Esophagus squamous epithelium (tissue), 5 donors: Measurements from ENCODE around the gene PHLDB2. TPM values are rescaled to one million over a fixed set of nuclear protein-coding genes. Genes with fewer than 3 reads are reported as not detected.

Source experiments
- DNase-seq: peaks from one replicate; lab custom pipeline; 2025; lab: John Stamatoyannopoulos, UW
- H3K27ac ChIP-seq, 4 donors: fragments of 200-600 bp; sonication (generic); one replicate each; pipeline ENCODE4 v1.5.1; 2016 to 2019; ENCODE audit warnings: mild to moderate bottlenecking in 1 of 4
- H3K27me3 ChIP-seq, 4 donors: fragments of 200-600 bp; sonication (generic); 1 replicate in 3 of 4; 2 replicates in 1 of 4; pipeline versions ENCODE4 v1.5.1 to v1.6.0; 2017 to 2021; ENCODE audit warnings: antibody characterized with exemption in 1 of 4
- H3K36me3 ChIP-seq, 3 donors: fragments of 200-600 bp; sonication (generic); one replicate each; pipeline ENCODE4 v1.5.1; 2016 to 2019
- H3K4me1 ChIP-seq, 3 donors: fragments of 200-600 bp; sonication (generic); one replicate each; pipeline ENCODE4 v1.5.1; 2017 to 2019
- H3K4me3 ChIP-seq, 4 donors: fragments of 200-600 bp; sonication (generic); 1 replicate in 3 of 4; 2 replicates in 1 of 4; pipeline ENCODE4 v1.5.1; 2016 to 2019; ENCODE audit warnings: mild to moderate bottlenecking in 2 of 4, moderate library complexity in 1 of 4
- H3K9me3 ChIP-seq, 3 donors: fragments of 200-600 bp; sonication (generic); one replicate each; pipeline ENCODE4 v1.5.1; 2016 to 2019
- POLR2A ChIP-seq, 4 donors: fragments of 450-650 bp; IDR thresholded peaks; one replicate each; pipeline ENCODE4 v1.6.1; 2017; ENCODE audit warnings: antibody characterized with exemption in 4 of 4, mild to moderate bottlenecking in 4 of 4, moderate library complexity in 3 of 4
- WGBS, 2 donors: methylation state at CpG; one replicate each; pipeline ENCODE4 v1.1.5; 2018; 5-methylcytosine and 5-hydroxymethylcytosine counted together
- intact Hi-C: fragments of 100-400 bp; cut with DNase I; formaldehyde crosslinking; loops from one replicate; pipeline ENCODE4 v1.15.0; 2022
- total RNA-seq, 4 donors: library from RNA; depleted of rRNA; stranded (reverse); fragments of >200 nt; gene quantifications; one replicate each; pipeline ENCODE4 v1.1.0, GENCODE V29; 2016
- TF ChIP-seq, protein P1 (sequence below), 6 experiments: fragments of 450-650 bp in 4 of 6; fragments of 200-600 bp in 2 of 6; sonication (generic) in 2 of 6; IDR thresholded peaks; one replicate each; pipeline ENCODE4 v1.5.1; 2016 to 2019; ENCODE audit warnings: antibody characterized with exemption in 6 of 6, mild to moderate bottlenecking in 4 of 6, moderate library complexity in 4 of 6
- donor health status: DM: yes; HTN: yes; CAD: no.

The PHLDB2 gene
- total RNA-seq, 4 donors from 2014 or later = 5.6 to 37.8 (median 19.2) TPM

DNA sequence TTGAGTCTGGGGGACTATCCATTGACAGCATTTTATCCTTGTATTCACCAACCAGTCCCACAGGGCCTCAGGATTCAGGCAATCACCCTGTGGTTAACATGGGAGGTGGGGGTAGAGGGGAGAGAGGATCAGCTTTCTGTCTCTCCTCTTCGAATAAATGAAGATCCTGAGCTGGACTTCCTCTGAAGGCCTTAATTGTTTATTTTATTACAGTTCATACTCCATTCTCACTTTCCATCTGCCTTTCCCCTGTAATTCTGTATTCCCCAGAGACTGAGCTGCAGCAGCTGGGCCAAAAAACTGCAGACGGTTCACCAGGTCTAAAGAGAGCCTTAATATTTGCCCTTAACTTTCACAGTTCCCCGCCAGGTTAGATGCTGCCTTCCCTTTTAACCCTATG is 151.6 kb downstream of the PHLDB2 start:
- TF ChIP-seq, protein P1, sequence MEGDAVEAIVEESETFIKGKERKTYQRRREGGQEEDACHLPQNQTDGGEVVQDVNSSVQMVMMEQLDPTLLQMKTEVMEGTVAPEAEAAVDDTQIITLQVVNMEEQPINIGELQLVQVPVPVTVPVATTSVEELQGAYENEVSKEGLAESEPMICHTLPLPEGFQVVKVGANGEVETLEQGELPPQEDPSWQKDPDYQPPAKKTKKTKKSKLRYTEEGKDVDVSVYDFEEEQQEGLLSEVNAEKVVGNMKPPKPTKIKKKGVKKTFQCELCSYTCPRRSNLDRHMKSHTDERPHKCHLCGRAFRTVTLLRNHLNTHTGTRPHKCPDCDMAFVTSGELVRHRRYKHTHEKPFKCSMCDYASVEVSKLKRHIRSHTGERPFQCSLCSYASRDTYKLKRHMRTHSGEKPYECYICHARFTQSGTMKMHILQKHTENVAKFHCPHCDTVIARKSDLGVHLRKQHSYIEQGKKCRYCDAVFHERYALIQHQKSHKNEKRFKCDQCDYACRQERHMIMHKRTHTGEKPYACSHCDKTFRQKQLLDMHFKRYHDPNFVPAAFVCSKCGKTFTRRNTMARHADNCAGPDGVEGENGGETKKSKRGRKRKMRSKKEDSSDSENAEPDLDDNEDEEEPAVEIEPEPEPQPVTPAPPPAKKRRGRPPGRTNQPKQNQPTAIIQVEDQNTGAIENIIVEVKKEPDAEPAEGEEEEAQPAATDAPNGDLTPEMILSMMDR (IDR thresholded peaks at IDR 0.05) = no peak
- TF ChIP-seq POLR2A (IDR thresholded peaks at IDR 0.05) = no peak
- no peaks in the 10 kb centered on the region for H3K9me3 ChIP-seq
- 66 to 90% methylated on average over 3 of the region's 3 CpGs for WGBS, 2 donors

GRCh38 chr3:112011376-112011940 is 152.4 kb downstream of the PHLDB2 start:
- no peak overlapping the region for H3K4me3 ChIP-seq
- DNase-seq = no peak
- WGBS, 2 donors = 86 to 88% methylated on average over 1 to 5 of the region's 6 CpGs

More for the DNA sequence above, 151.6 kb downstream of the PHLDB2 start:
- H3K27me3 ChIP-seq = no peaks in the 10 kb centered on the region
- DNase-seq = no peak
- H3K27ac ChIP-seq = no peak overlapping the region
- intact Hi-C loops = no loop called here
- peaks cover 0 to 21% (median 6%) of the 10 kb centered on the region in 3 donors for H3K4me1 ChIP-seq
- no peak overlapping the region for H3K4me3 ChIP-seq
- H3K36me3 ChIP-seq = no peaks in the 10 kb centered on the region

GRCh38 chr3:112012205-112012992 is 153.3 kb downstream of the PHLDB2 start:
- TF ChIP-seq, protein P1 (IDR thresholded peaks at IDR 0.05) = no peak
- TF ChIP-seq POLR2A (IDR thresholded peaks at IDR 0.05) = no peak
- Histone ChIP-seq H3K9me3 (no peaks in the 10 kb centered on the region), H3K27me3 (no peaks in the 10 kb centered on the region), H3K27ac (no peak overlapping the region), H3K4me3 (no peak overlapping the region), H3K4me1 (peaks cover 0 to 21% (median 6%) of the 10 kb centered on the region in 3 donors), H3K36me3 (no peaks in the 10 kb centered on the region)
- WGBS, 2 donors = 65 to 71% methylated on average over 6 of the region's 6 CpGs
- no peak for DNase-seq
- intact Hi-C loops = no loop called here

More at GRCh38 chr3:112011376-112011940, 152.4 kb downstream of the PHLDB2 start:
- Histone ChIP-seq H3K36me3 (no peaks in the 10 kb centered on the region), H3K27ac (no peak overlapping the region), H3K4me1 (peaks cover 0 to 21% (median 6%) of the 10 kb centered on the region in 3 donors), H3K9me3 (no peaks in the 10 kb centered on the region), H3K27me3 (no peaks in the 10 kb centered on the region)
- TF ChIP-seq POLR2A (IDR thresholded peaks at IDR 0.05) = no peak
- TF ChIP-seq, protein P1 (IDR thresholded peaks at IDR 0.05) = no peak
- intact Hi-C loops = no loop called here

DNA sequence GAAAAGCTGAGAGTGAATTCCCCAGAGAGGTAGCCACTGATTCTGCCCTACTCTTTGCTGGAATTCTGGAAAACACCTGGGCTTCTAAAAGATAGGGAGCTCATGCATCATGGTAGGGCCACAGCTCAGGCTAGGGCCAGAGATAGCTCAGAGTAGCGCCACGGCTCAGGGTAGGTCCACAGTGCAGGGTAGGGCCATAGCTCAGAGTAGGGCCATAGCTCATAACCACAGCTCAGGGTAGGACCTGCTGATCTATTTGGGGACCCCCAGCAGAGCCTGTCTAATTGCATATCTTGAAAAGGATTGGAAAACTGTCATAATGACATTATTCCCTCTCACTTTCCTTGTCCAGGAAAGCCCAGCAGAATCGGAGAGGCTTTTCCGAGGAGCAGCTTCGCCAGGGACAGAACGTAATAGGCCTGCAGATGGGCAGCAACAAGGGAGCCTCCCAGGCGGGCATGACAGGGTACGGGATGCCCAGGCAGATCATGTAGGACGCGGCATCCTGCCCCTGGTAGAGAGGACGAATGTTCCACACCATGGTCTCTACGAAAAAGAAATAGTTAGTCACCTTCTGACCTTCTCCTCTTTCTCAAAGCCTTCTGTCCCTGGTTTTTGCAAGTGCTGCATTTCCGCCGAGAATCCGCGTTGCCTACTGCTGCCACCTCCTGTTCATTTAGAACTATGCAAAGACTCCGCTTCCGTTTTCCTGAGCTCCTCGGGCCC is 154.2 kb downstream of the PHLDB2 start:
- DNase-seq = no peak
- WGBS, 2 donors = 38 to 41% methylated on average over 14 to 19 of the region's 19 CpGs

More for the DNA sequence above, 154.2 kb downstream of the PHLDB2 start:
- Histone ChIP-seq H3K4me3 (no peak overlapping the region), H3K27ac (no peak overlapping the region), H3K4me1 (peaks cover 0 to 21% (median 3%) of the 10 kb centered on the region in 3 donors), H3K9me3 (no peaks in the 10 kb centered on the region), H3K27me3 (no peaks in the 10 kb centered on the region), H3K36me3 (no peaks in the 10 kb centered on the region)
- intact Hi-C loops = no loop called here
- peak in 1 of 4 donors; percentile 12 for TF ChIP-seq POLR2A (IDR thresholded peaks at IDR 0.05)
- TF ChIP-seq, protein P1 (IDR thresholded peaks at IDR 0.05) = peak; percentile 34 to 73 (median 63)
